ENCODE results near the gene DND1.
"Not testable (repeated sequence)": the region's sequence is repeated elsewhere in the genome, so short reads cannot be mapped to it uniquely, and the experiment has no call there.

The DND1 gene

GRCh38 chr5:140630292-140631035 is 42.9 kb downstream of the DND1 start:
- no peak overlapping the region for H3K4me3 ChIP-seq (ENCODE audit: control insufficient read depth, low read depth, low read length)
- DNase-seq (ENCODE audit: low read depth) = peak; percentile 64
- TF ChIP-seq, protein P1, sequence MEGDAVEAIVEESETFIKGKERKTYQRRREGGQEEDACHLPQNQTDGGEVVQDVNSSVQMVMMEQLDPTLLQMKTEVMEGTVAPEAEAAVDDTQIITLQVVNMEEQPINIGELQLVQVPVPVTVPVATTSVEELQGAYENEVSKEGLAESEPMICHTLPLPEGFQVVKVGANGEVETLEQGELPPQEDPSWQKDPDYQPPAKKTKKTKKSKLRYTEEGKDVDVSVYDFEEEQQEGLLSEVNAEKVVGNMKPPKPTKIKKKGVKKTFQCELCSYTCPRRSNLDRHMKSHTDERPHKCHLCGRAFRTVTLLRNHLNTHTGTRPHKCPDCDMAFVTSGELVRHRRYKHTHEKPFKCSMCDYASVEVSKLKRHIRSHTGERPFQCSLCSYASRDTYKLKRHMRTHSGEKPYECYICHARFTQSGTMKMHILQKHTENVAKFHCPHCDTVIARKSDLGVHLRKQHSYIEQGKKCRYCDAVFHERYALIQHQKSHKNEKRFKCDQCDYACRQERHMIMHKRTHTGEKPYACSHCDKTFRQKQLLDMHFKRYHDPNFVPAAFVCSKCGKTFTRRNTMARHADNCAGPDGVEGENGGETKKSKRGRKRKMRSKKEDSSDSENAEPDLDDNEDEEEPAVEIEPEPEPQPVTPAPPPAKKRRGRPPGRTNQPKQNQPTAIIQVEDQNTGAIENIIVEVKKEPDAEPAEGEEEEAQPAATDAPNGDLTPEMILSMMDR (IDR thresholded peaks at IDR 0.05; ENCODE audit: control insufficient read depth, insufficient read depth, low read depth, low read length, missing control alignments) = no peak

DNA sequence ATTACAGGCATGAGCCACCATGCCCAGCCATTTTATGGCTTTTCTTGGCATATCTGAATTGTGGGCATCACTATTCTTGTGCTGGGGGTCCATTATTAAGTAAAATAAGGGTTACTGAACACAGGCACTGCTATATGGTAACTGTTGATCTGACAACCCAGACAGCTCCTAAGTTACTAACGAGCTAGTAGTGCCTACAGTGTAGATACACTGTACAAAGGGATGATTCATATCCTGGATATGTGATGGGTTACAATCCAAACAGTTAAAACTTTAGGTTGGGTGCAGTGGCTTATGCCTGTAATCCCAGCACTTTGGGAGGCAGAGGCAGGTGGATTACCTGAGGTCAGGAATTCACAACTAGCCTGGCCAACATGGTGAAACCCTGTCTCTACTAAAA is 44.7 kb downstream of the DND1 start:
- DNase-seq (ENCODE audit: low read depth) = no peak
- TF ChIP-seq, protein P1 (IDR thresholded peaks at IDR 0.05; ENCODE audit: control insufficient read depth, insufficient read depth, low read depth, low read length, missing control alignments) = no peak
- H3K4me3 ChIP-seq (ENCODE audit: control insufficient read depth, low read depth, low read length) = no peak overlapping the region

DNA sequence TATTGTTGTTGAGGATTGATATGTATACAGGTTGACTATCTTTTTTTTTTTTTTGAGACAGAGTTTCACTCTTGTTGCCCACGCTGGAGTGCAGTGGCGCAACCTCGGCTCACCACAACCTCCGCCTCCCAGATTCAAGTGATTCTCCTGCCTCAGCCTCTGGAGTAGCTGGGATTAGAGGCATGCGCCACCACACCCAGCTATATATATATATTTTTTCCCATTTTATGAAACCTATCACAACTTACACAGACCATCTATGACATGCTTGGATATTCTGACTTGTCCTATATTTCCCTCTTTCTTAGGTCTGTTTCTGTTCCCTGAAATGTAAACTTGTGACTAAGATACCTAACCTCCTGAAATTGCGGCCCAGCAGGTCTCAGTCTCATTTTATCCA is 45.4 kb downstream of the DND1 start:
- DNase-seq (ENCODE audit: low read depth) = no peak
- no peak overlapping the region for H3K4me3 ChIP-seq (ENCODE audit: control insufficient read depth, low read depth, low read length)
- TF ChIP-seq, protein P1 (IDR thresholded peaks at IDR 0.05; ENCODE audit: control insufficient read depth, insufficient read depth, low read depth, low read length, missing control alignments) = no peak

DNA sequence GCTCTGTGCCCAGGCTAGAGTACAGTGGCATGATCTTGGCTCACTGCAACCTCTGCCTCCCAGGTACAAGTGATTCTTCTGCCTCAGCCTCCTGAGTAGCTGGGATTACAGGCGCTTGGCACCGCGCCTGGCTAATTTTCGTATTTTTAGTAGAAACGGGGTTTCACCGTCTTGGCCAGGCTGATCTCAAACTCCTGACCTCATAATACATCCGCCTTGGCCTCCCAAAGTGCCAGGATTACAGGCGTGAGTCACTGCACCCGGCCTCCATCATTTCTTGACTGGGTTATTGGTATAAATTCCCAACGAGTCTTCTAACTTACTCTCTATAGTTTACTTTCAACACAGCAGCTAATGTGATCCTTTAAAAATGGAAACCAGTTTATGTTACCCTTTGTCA is 48.5 kb downstream of the DND1 start:
- not testable (repeated sequence) for H3K4me3 ChIP-seq (ENCODE audit: control insufficient read depth, low read depth, low read length); DNase-seq (ENCODE audit: low read depth)

DNA sequence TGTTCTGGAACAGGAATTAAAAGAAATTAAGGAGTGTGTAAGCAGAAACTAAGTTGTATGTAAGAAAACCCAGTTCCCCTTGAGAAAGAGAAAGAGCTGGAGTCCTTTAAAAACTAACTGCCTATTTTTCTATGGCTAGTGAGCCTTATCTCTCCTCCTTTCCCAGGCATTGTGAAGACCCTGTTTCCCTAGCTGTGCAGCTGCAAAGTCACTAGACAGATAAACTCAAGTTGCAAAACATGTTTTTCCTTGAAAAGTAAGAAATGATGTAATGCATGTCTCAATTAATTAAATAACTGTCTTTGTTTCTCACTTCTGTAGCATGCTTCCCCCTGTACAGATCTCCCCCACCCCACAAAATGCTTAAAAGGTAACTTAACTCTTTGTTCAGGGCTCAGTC is 50.3 kb downstream of the DND1 start:
- H3K4me3 ChIP-seq (ENCODE audit: control insufficient read depth, low read depth, low read length); DNase-seq (ENCODE audit: low read depth): not testable (repeated sequence)

GRCh38 chr5:140622301-140622700 is 51.1 kb downstream of the DND1 start:
- H3K4me3 ChIP-seq (ENCODE audit: control insufficient read depth, low read depth, low read length) = no peak overlapping the region
- no peak for DNase-seq (ENCODE audit: low read depth)
- TF ChIP-seq, protein P1 (IDR thresholded peaks at IDR 0.05; ENCODE audit: control insufficient read depth, insufficient read depth, low read depth, low read length, missing control alignments) = no peak

Data from AG09309 (cell line).